Astrocyte (in vitro differentiated cells and primary cell): Measurements from ENCODE around the gene DYNLL1. TPM values are rescaled to one million over a fixed set of nuclear protein-coding genes. Genes with fewer than 3 reads are reported as not detected.
A peak's percentile ranks its signal among the peaks of the same experiment; 100 is the strongest.

ENCODE experiments used
- DNase-seq: peaks from one replicate; pipeline ENCODE4 v3.0.0-alpha.2; 2010; ENCODE audit warnings: low read depth
- FAIRE-seq: peaks from 2 replicates; lab custom pipeline; 2011; peaks lifted over from hg19 to GRCh38; lab: Jason Lieb, UNC
- H2AFZ ChIP-seq: 2 replicates; pipeline ENCODE4 v1.6.0; 2012; ENCODE audit warnings: low read depth, low read length, inconsistent platforms
- H3K27ac ChIP-seq: 2 replicates; pipeline ENCODE4 v1.5.1; 2011; ENCODE audit warnings: low read depth, low read length, inconsistent platforms
- H3K27me3 ChIP-seq: 2 replicates; pipeline ENCODE4 v1.6.0; 2011; ENCODE audit warnings: low read length, inconsistent platforms; ENCODE audit not compliant: insufficient read depth
- H3K36me3 ChIP-seq: 2 replicates; pipeline ENCODE4 v1.5.1; 2011; ENCODE audit warnings: low read length, inconsistent platforms; ENCODE audit not compliant: insufficient read depth
- H3K4me1 ChIP-seq: 2 replicates; pipeline ENCODE4 v1.5.1; 2011; ENCODE audit warnings: low read length, inconsistent platforms; ENCODE audit not compliant: insufficient read depth
- H3K4me2 ChIP-seq: 2 replicates; pipeline ENCODE4 v1.6.0; 2012; ENCODE audit warnings: low read length, inconsistent platforms
- H3K4me3 ChIP-seq: 2 replicates; pipeline ENCODE4 v1.5.1; 2011; ENCODE audit warnings: low read depth, mild to moderate bottlenecking, low read length, inconsistent platforms; ENCODE audit not compliant: insufficient read depth
- H3K79me2 ChIP-seq: 2 replicates; pipeline ENCODE4 v1.6.0; 2012; ENCODE audit warnings: mild to moderate bottlenecking, low read length, inconsistent platforms; ENCODE audit not compliant: insufficient read depth
- H3K9ac ChIP-seq: 2 replicates; pipeline ENCODE4 v1.6.0; 2012; ENCODE audit warnings: mild to moderate bottlenecking, low read length, inconsistent platforms
- H3K9me3 ChIP-seq: 2 replicates; pipeline ENCODE4 v1.5.1; 2012; ENCODE audit warnings: low read depth, mild to moderate bottlenecking, low read length, inconsistent platforms; ENCODE audit not compliant: insufficient read depth
- H4K20me1 ChIP-seq: 2 replicates; pipeline ENCODE4 v1.6.0; 2012; ENCODE audit warnings: low read length, inconsistent platforms; ENCODE audit not compliant: insufficient read depth
- H3K27ac Mint-ChIP-seq: one replicate; pipeline ENCODE4 v1.8.0; 2021; ENCODE audit warnings: mild to moderate bottlenecking, mixed read lengths; ENCODE audit not compliant: unreplicated experiment
- H3K27me3 Mint-ChIP-seq: one replicate; pipeline ENCODE4 v1.8.0; 2021; ENCODE audit warnings: low read depth, mixed read lengths; ENCODE audit not compliant: unreplicated experiment
- H3K36me3 Mint-ChIP-seq: one replicate; pipeline ENCODE4 v1.8.0; 2021; ENCODE audit warnings: low read depth, mixed read lengths; ENCODE audit not compliant: unreplicated experiment
- H3K4me1 Mint-ChIP-seq: one replicate; pipeline ENCODE4 v1.8.0; 2021; ENCODE audit warnings: low read depth, mixed read lengths; ENCODE audit not compliant: unreplicated experiment
- H3K4me3 Mint-ChIP-seq: one replicate; pipeline ENCODE4 v1.8.0; 2021; ENCODE audit warnings: mild to moderate bottlenecking, moderate library complexity, mixed read lengths; ENCODE audit not compliant: unreplicated experiment
- H3K9me3 Mint-ChIP-seq: one replicate; pipeline ENCODE4 v1.8.0; 2021; ENCODE audit warnings: mild to moderate bottlenecking, mixed read lengths; ENCODE audit not compliant: unreplicated experiment
- CTCF ChIP-seq: IDR thresholded peaks from 2 replicates; pipeline ENCODE4 v1.5.1; 2011; ENCODE audit warnings: low read depth, mild to moderate bottlenecking, inconsistent platforms, low read length, moderate library complexity; ENCODE audit not compliant: insufficient read depth
- EZH2 ChIP-seq: IDR thresholded peaks from 2 replicates; pipeline ENCODE4 v1.6.1; 2012; ENCODE audit warnings: mild to moderate bottlenecking, low read length, inconsistent platforms; ENCODE audit not compliant: insufficient read depth
- total RNA-seq: library from RNA; stranded (reverse); gene quantifications from 2 replicates; pipeline ENCODE4 v1.2.1, GENCODE V29; 2021

The DYNLL1 gene
- total RNA-seq, 1 donor from 2014 or later = 500 TPM

GRCh38 chr12:120457133-120457532 is 38.8 kb upstream of the DYNLL1 start:
- H3K9me3 Mint-ChIP-seq = no peaks in the 10 kb centered on the region
- no peaks in the 10 kb centered on the region for H3K27me3 ChIP-seq
- H3K4me1 ChIP-seq = no peaks in the 10 kb centered on the region
- no peak overlapping the region for H3K27ac ChIP-seq
- peaks cover 23% of the 10 kb centered on the region for H3K79me2 ChIP-seq
- no peak overlapping the region for H3K27ac Mint-ChIP-seq
- TF ChIP-seq EZH2 (no peak), CTCF (peak; percentile 27)
- H3K9ac ChIP-seq = no peak overlapping the region
- no peaks in the 10 kb centered on the region for H3K9me3 ChIP-seq
- DNase-seq = no peak
- H2AFZ ChIP-seq = no peak overlapping the region
- no peak overlapping the region for H3K4me3 Mint-ChIP-seq
- H3K36me3 ChIP-seq = peaks cover 31% of the 10 kb centered on the region
- peaks cover 4% of the 10 kb centered on the region for H3K36me3 Mint-ChIP-seq
- H3K27me3 Mint-ChIP-seq = no peaks in the 10 kb centered on the region
- no peak overlapping the region for H3K4me3 ChIP-seq
- no peak overlapping the region for H3K4me2 ChIP-seq
- no peak for FAIRE-seq
- no peaks in the 10 kb centered on the region for H3K4me1 Mint-ChIP-seq
- peaks cover 35% of the 10 kb centered on the region for H4K20me1 ChIP-seq

- no peaks in the 10 kb centered on the region for H3K27me3 Mint-ChIP-seq
- no peaks in the 10 kb centered on the region for H3K9me3 Mint-ChIP-seq
- Histone ChIP-seq H3K4me3 (no peak overlapping the region), H3K4me1 (no peaks in the 10 kb centered on the region), H3K9me3 (no peaks in the 10 kb centered on the region), H3K4me2 (no peak overlapping the region), H2AFZ (no peak overlapping the region), H3K79me2 (peaks cover 32% of the 10 kb centered on the region), H3K36me3 (peaks cover 61% of the 10 kb centered on the region), H4K20me1 (peaks cover 45% of the 10 kb centered on the region), H3K27me3 (no peaks in the 10 kb centered on the region), H3K9ac (no peak overlapping the region), H3K27ac (no peak overlapping the region)
- no peak for TF ChIP-seq EZH2
- TF ChIP-seq CTCF = no peak
- FAIRE-seq (no peak), DNase-seq (no peak)
- peaks cover 3% of the 10 kb centered on the region for H3K4me1 Mint-ChIP-seq
- no peak overlapping the region for H3K4me3 Mint-ChIP-seq
- H3K36me3 Mint-ChIP-seq = peaks cover 7% of the 10 kb centered on the region
- H3K27ac Mint-ChIP-seq = no peak overlapping the region
These were observed 35.8 kb upstream of the DYNLL1 start for GRCh38 chr12:120460157-120460556.

- Histone ChIP-seq H3K9me3 (no peaks in the 10 kb centered on the region), H3K79me2 (peaks cover 45% of the 10 kb centered on the region), H3K27me3 (no peaks in the 10 kb centered on the region), H2AFZ (no peak overlapping the region), H4K20me1 (peaks cover 60% of the 10 kb centered on the region), H3K27ac (no peak overlapping the region), H3K9ac (peak overlapping the region; percentile 6), H3K4me2 (no peak overlapping the region), H3K36me3 (peaks cover 64% of the 10 kb centered on the region), H3K4me1 (peaks cover 4% of the 10 kb centered on the region), H3K4me3 (no peak overlapping the region)
- no peak for DNase-seq
- no peak overlapping the region for H3K4me3 Mint-ChIP-seq
- H3K4me1 Mint-ChIP-seq = peaks cover 9% of the 10 kb centered on the region
- FAIRE-seq = no peak
- H3K9me3 Mint-ChIP-seq = no peaks in the 10 kb centered on the region
- no peak overlapping the region for H3K27ac Mint-ChIP-seq
- peaks cover 8% of the 10 kb centered on the region for H3K36me3 Mint-ChIP-seq
- TF ChIP-seq CTCF (no peak), EZH2 (no peak)
- no peaks in the 10 kb centered on the region for H3K27me3 Mint-ChIP-seq
These were observed 33.7 kb upstream of the DYNLL1 start for GRCh38 chr12:120462099-120462640.
